HCT116 (cell line): ENCODE measurements around the gene UBE2N. TPM values are rescaled to one million over a fixed set of nuclear protein-coding genes. Genes with fewer than 3 reads are reported as not detected.

Experiments used
- ATAC-seq: fragments of 200-7000 bp; cut with Tn5 transposase; 2 replicates; pipeline ENCODE4 v1.9.1; 2020; ENCODE audit warnings: mild to moderate bottlenecking, moderate library complexity
- BruUV-seq: library from RNA; stranded (reverse); fragments of 400-500 nt; replicated peaks from 2 replicates; lab custom pipeline; 2021; lab: Mats Ljungman, UMichigan
- CTCF ChIA-PET: fragments of 300-600 bp; sonication (Branson Sonifier 250); formaldehyde crosslinking; loops from one replicate; lab custom pipeline; 2021; ENCODE audit warnings: antibody characterized with exemption; lab: Charles Lee
- POLR2A ChIA-PET: fragments of 300-600, 350-600 bp; sonication (Branson Sonifier 250); formaldehyde crosslinking; loops from one replicate; lab custom pipeline; 2021; ENCODE audit warnings: antibody characterized with exemption; lab: Charles Lee
- RAD21 ChIA-PET, 2 experiments: fragments of 300-600 bp; sonication (Branson Sonifier 250); formaldehyde crosslinking; loops; one replicate each; lab custom pipeline; 2023; ENCODE audit warnings: low total read pairs in 2 of 2; ENCODE audit not compliant: uncharacterized antibody in 2 of 2, unreplicated experiment in 2 of 2, low non-redundant PET in 1 of 2; lab: Charles Lee
- DNase-seq: peaks from one replicate; pipeline ENCODE4 v3.0.0-alpha.2; 2010; ENCODE audit warnings: low read depth, low spot score
- H2AFZ ChIP-seq: fragments of 200-600 bp; shearing (Covaris generic), sonication (generic); 2 replicates; pipeline ENCODE4 v1.6.1; 2017; ENCODE audit warnings: low read depth, mixed run types, mixed read lengths, antibody characterized with exemption, low read length; ENCODE audit not compliant: poor library complexity, severe bottlenecking
- H3K27ac ChIP-seq: 2 replicates; pipeline ENCODE4 v1.5.1; 2012; ENCODE audit warnings: low read depth, low read length
- H3K27me3 ChIP-seq: fragments of 200-600 bp; sonication (generic); 2 replicates; pipeline ENCODE4 v1.6.1; 2016; ENCODE audit warnings: mixed run types, low read length, mixed read lengths; ENCODE audit not compliant: insufficient read depth
- H3K36me3 ChIP-seq, 2 experiments: fragments of 200-500 bp in 1 of 2; fragments of 200-600 bp in 1 of 2; sonication (Bioruptor generic) in 1 of 2; sonication (generic) in 1 of 2; 2 replicates each; pipeline versions ENCODE4 v1.5.1 to v1.6.1; 2014 to 2016; ENCODE audit warnings: low read length in 2 of 2, inconsistent platforms in 1 of 2, mixed read lengths in 1 of 2, mixed run types in 1 of 2; ENCODE audit not compliant: insufficient read depth in 2 of 2, control insufficient read depth in 1 of 2
- H3K4me1 ChIP-seq, 2 experiments: fragments of 200-600 bp in 1 of 2; sonication (generic) in 1 of 2; 2 replicates each; pipeline versions ENCODE4 v1.5.1 to v1.6.1; 2012 to 2017; ENCODE audit warnings: low read length in 2 of 2, inconsistent platforms in 1 of 2, mild to moderate bottlenecking in 1 of 2, mixed read lengths in 1 of 2, mixed run types in 1 of 2, moderate library complexity in 1 of 2; ENCODE audit not compliant: insufficient read depth in 2 of 2, control insufficient read depth in 1 of 2
- H3K4me2 ChIP-seq: fragments of 200-600 bp; sonication (generic); 2 replicates; pipeline ENCODE4 v1.6.1; 2017; ENCODE audit warnings: mixed run types, low read length, mixed read lengths
- H3K4me3 ChIP-seq, 2 experiments: fragments of 200-600 bp in 1 of 2; sonication (generic) in 1 of 2; replicated peaks in 1 of 2; 2 replicates each; pipeline ENCODE4 v1.5.1; 2011 to 2016; ENCODE audit warnings: low read length in 2 of 2, control low read depth in 1 of 2, low read depth in 1 of 2, mild to moderate bottlenecking in 1 of 2, mixed read lengths in 1 of 2, mixed run types in 1 of 2
- H3K79me2 ChIP-seq: fragments of 200-600 bp; sonication (generic); 2 replicates; pipeline ENCODE4 v1.6.1; 2017; ENCODE audit warnings: mild to moderate bottlenecking, mixed run types, low read length, moderate library complexity, mixed read lengths; ENCODE audit not compliant: insufficient read depth
- H3K9ac ChIP-seq: fragments of 200-600 bp; sonication (generic); 2 replicates; pipeline ENCODE4 v1.6.1; 2016; ENCODE audit warnings: low read length, mixed read lengths
- H3K9me2 ChIP-seq: fragments of 200-600 bp; sonication (generic), shearing (Covaris generic); 2 replicates; pipeline ENCODE4 v1.6.1; 2017; ENCODE audit warnings: mixed run types, mild to moderate bottlenecking, moderate library complexity; ENCODE audit not compliant: insufficient read depth
- H3K9me3 ChIP-seq, 2 experiments: fragments of 200-500 bp in 1 of 2; fragments of 200-600 bp in 1 of 2; sonication (Bioruptor generic) in 1 of 2; sonication (generic) in 1 of 2; 2 replicates each; pipeline ENCODE4 v1.6.1; 2014 to 2017; ENCODE audit warnings: low read length in 2 of 2, mixed read lengths in 2 of 2, inconsistent platforms in 1 of 2, low read depth in 1 of 2, mild to moderate bottlenecking in 1 of 2, mixed run types in 1 of 2, moderate library complexity in 1 of 2; ENCODE audit not compliant: control insufficient read depth in 1 of 2, insufficient read depth in 1 of 2
- H4K20me1 ChIP-seq: fragments of 200-600 bp; sonication (generic), shearing (Covaris generic); 2 replicates; pipeline ENCODE4 v1.6.1; 2017; ENCODE audit warnings: mixed run types, mild to moderate bottlenecking, moderate library complexity; ENCODE audit not compliant: insufficient read depth
- CBX3 ChIP-seq: IDR thresholded peaks from 2 replicates; pipeline ENCODE4 v1.6.1; 2012; ENCODE audit warnings: low read depth
- CTCF ChIP-seq, 3 experiments: fragments of 200-600 bp in 1 of 3; sonication (generic) in 1 of 3; IDR thresholded peaks in 2 of 3; conservative IDR thresholded peaks in 1 of 3; 2 replicates each; pipeline ENCODE4 v1.5.1; 2012 to 2017; ENCODE audit warnings: low read depth in 2 of 3, low read length in 2 of 3, antibody characterized with exemption in 1 of 3, borderline replicate concordance in 1 of 3, control low read depth in 1 of 3, mild to moderate bottlenecking in 1 of 3, mixed read lengths in 1 of 3, mixed run types in 1 of 3, moderate library complexity in 1 of 3; ENCODE audit not compliant: insufficient read depth in 1 of 3
- POLR2AphosphoS5 ChIP-seq: IDR thresholded peaks from 2 replicates; pipeline ENCODE4 v1.6.1; 2011; ENCODE audit warnings: mild to moderate bottlenecking, low read depth, low read length, moderate library complexity
- RAD21 ChIP-seq: IDR thresholded peaks from 2 replicates; pipeline ENCODE4 v1.6.1; 2012; ENCODE audit warnings: low read depth, mild to moderate bottlenecking
- SIN3A ChIP-seq: IDR thresholded peaks from 2 replicates; pipeline ENCODE4 v1.6.1; 2012; ENCODE audit warnings: low read depth
- TCF7L2 ChIP-seq: IDR thresholded peaks from 2 replicates; pipeline ENCODE4 v1.7.0; 2011; ENCODE audit warnings: borderline replicate concordance, inconsistent platforms; ENCODE audit not compliant: insufficient read depth, insufficient read length; ENCODE audit errors: extremely low read depth
- intact Hi-C: fragments of 100-400 bp; cut with micrococcal nuclease; formaldehyde crosslinking; loops from 2 replicates; pipeline ENCODE4 v1.10.0; 2022
- total RNA-seq: library from RNA; stranded (reverse); gene quantifications from one replicate; pipeline ENCODE4 v1.2.1, GENCODE V29; 2021; ENCODE audit not compliant: unreplicated experiment

Gene UBE2N
- total RNA-seq, 1 experiment from 2014 or later, result 140 TPM

GRCh38 chr12:93466625-93467350 is 25.0 kb upstream of the UBE2N start:
- RAD21 ChIA-PET, result no interaction called here
- Histone ChIP-seq H3K4me2 (peak overlapping the region; percentile 78), H3K4me3 (peak overlapping the region; percentile 74 to 80), H3K9me2 (no peaks in the 10 kb centered on the region), H3K9me3 (no peaks in the 10 kb centered on the region), H2AFZ (peak overlapping the region; percentile 72), H3K4me1 (peaks cover 5 to 10% of the 10 kb centered on the region in 2 experiments; a peak in 3 of 4 replicates), H3K27me3 (no peaks in the 10 kb centered on the region), H3K27ac (peak overlapping the region; percentile 92), H3K9ac (peak overlapping the region; percentile 87), H3K79me2 (peaks cover 44% of the 10 kb centered on the region), H4K20me1 (no peaks in the 10 kb centered on the region), H3K36me3 (peaks cover 11 to 12% of the 10 kb centered on the region in 2 experiments; a peak in 3 of 4 replicates)
- TF ChIP-seq RAD21, result no peak
- no peak for TF ChIP-seq POLR2AphosphoS5
- no peak; the same call in 1 of the 2 replicates for TF ChIP-seq CBX3
- no peak for TF ChIP-seq TCF7L2
- TF ChIP-seq CTCF (IDR thresholded peaks at IDR 0.05 in 2 of 3, conservative IDR thresholded peaks at IDR 0.05 in 1 of 3; ENCODE audit: borderline replicate concordance in 1 of 3, insufficient read depth in 1 of 3, low read depth in 2 of 3, low read length in 2 of 3), result no peak
- no peak for TF ChIP-seq SIN3A
- POLR2A ChIA-PET, result interaction anchor here (0.7 to 1.4 kb wide), 3 partner anchors 30 to 636 kb away, joined by 3 read pairs; no protein-coding TSS in a partner anchor
- peak; percentile 45 for ATAC-seq
- BruUV-seq, result no TSS peak
- intact Hi-C loops, result loop anchor here (2.0 kb wide), 1 partner anchor 24 kb away; no protein-coding TSS in a partner anchor
- CTCF ChIA-PET, result interaction anchor here (0.7 to 1.0 kb wide), 3 partner anchors 35 to 727 kb away, joined by 3 read pairs; no protein-coding TSS in a partner anchor
- DNase-seq, result no peak
